Panc1 (cell line): ENCODE data around the gene GGT1. TPM values are rescaled to one million over a fixed set of nuclear protein-coding genes. Genes with fewer than 3 reads are reported as not detected.

ENCODE experiments used
- ATAC-seq: fragments of 200-7000 bp; cut with Tn5 transposase; 2 replicates; pipeline ENCODE4 v1.9.1; 2020; ENCODE audit warnings: mild to moderate bottlenecking, moderate library complexity
- BruUV-seq: library from RNA; stranded (reverse); fragments of 400-500 nt; replicated peaks from 2 replicates; lab custom pipeline; 2021; lab: Mats Ljungman, UMichigan
- CTCF ChIA-PET: fragments of 300-600 bp; sonication (Branson Sonifier 250); formaldehyde crosslinking; loops from one replicate; lab custom pipeline; 2022; ENCODE audit warnings: antibody characterized with exemption; lab: Charles Lee
- POLR2A ChIA-PET: fragments of 300-600 bp; sonication (Branson Sonifier 250); formaldehyde crosslinking; loops from one replicate; lab custom pipeline; 2022; ENCODE audit warnings: antibody characterized with exemption; lab: Charles Lee
- DNase-seq: peaks from one replicate; pipeline ENCODE4 v3.0.0-alpha.2; 2010; ENCODE audit warnings: low read depth, low spot score
- H3K27ac ChIP-seq: 2 replicates; pipeline ENCODE4 v1.5.1; 2011; ENCODE audit warnings: mild to moderate bottlenecking, low read length, inconsistent platforms
- H3K27me3 ChIP-seq: fragments of 200-500 bp; sonication (Bioruptor generic); 2 replicates; pipeline ENCODE4 v1.6.0; 2014; ENCODE audit warnings: low read length, inconsistent platforms; ENCODE audit not compliant: control insufficient read depth, insufficient read depth
- H3K36me3 ChIP-seq: fragments of 200-500 bp; sonication (Bioruptor generic); 2 replicates; pipeline ENCODE4 v1.5.1; 2014; ENCODE audit warnings: inconsistent platforms, mild to moderate bottlenecking, low read length, moderate library complexity; ENCODE audit not compliant: control insufficient read depth, insufficient read depth
- H3K4me1 ChIP-seq: 2 replicates; pipeline ENCODE4 v1.5.1; 2011; ENCODE audit warnings: inconsistent platforms, mild to moderate bottlenecking, low read length, moderate library complexity; ENCODE audit not compliant: control insufficient read depth, insufficient read depth
- H3K4me3 ChIP-seq, 2 experiments: 2 replicates each; pipeline ENCODE4 v1.5.1; 2011 to 2012; ENCODE audit warnings: low read depth in 2 of 2, low read length in 2 of 2, mild to moderate bottlenecking in 2 of 2, inconsistent platforms in 1 of 2, moderate library complexity in 1 of 2
- H3K9me3 ChIP-seq: fragments of 200-500 bp; sonication (Bioruptor generic); 2 replicates; pipeline ENCODE4 v1.5.1; 2014; ENCODE audit warnings: low read depth, mild to moderate bottlenecking, inconsistent platforms, low read length, moderate library complexity; ENCODE audit not compliant: control insufficient read depth, insufficient read depth
- CTCF ChIP-seq: fragments of 450-650 bp; IDR thresholded peaks from 2 replicates; pipeline ENCODE4 v1.5.1; 2017; ENCODE audit warnings: mild to moderate bottlenecking
- POLR2AphosphoS5 ChIP-seq: IDR thresholded peaks from 2 replicates; pipeline ENCODE4 v1.6.1; 2012; ENCODE audit warnings: mild to moderate bottlenecking, low read depth, low read length, moderate library complexity
- REST ChIP-seq, 2 experiments: IDR thresholded peaks; 2 replicates each; pipeline ENCODE4 v1.6.1; 2011 to 2012; ENCODE audit warnings: low read depth in 2 of 2, control low read depth in 1 of 2, low read length in 1 of 2, mild to moderate bottlenecking in 1 of 2, moderate library complexity in 1 of 2; ENCODE audit not compliant: insufficient read depth in 1 of 2
- SIN3A ChIP-seq: IDR thresholded peaks from 2 replicates; pipeline ENCODE4 v1.6.1; 2012; ENCODE audit warnings: low read depth, mild to moderate bottlenecking, low read length, moderate library complexity, borderline replicate concordance; ENCODE audit not compliant: insufficient read depth
- TCF7L2 ChIP-seq: IDR thresholded peaks from 2 replicates; pipeline ENCODE4 v1.6.1; 2011; ENCODE audit warnings: mild to moderate bottlenecking, low read depth, low read length, inconsistent platforms
- in situ Hi-C: cut with HindIII; loops from 2 replicates; pipeline ENCODE4 v1.10.0; 2016; ENCODE audit warnings: low sequenced_read_pairs, low pct_unique_long_range_greater_than_20kb
- intact Hi-C: fragments of 100-400 bp; cut with micrococcal nuclease; formaldehyde crosslinking; loops from one replicate; pipeline ENCODE4 v1.10.0; 2022; ENCODE audit not compliant: unreplicated experiment
- total RNA-seq: library from RNA; stranded (reverse); gene quantifications from one replicate; pipeline ENCODE4 v1.2.1, GENCODE V29; 2021; ENCODE audit not compliant: unreplicated experiment

Gene GGT1
- total RNA-seq, 1 experiment from 2014 or later: 2.6 TPM

DNA sequence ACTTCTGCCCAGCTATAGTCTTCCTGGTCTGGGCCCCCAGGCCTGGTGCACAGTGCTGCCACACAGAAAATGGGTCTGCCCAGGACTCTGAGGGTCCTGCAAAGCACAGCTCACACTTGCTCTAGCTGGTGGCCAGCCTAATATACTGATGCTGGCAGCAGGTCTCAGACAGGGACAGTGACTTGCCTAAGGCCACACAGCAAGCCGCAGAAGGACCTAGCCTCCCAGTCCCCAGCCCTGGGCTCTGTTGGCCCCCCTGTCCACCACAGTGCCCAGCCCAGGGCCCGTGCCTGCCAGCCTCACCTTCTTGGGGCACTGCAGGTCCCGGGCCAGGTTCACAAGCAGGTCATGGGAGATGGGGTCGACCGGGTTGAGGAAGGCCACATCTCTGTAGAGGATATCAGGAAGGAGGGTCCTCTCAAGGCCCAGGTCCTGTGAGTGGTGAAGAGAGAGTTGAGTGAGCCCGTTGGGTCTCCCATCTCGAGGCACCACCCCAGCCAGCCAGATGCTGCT lies 13.4 kb upstream of the GGT1 start:
- TF ChIP-seq CTCF (no peak), TCF7L2 (no peak), SIN3A (no peak), POLR2AphosphoS5 (no peak), REST (IDR thresholded peaks at IDR 0.05; ENCODE audit: insufficient read depth in 1 of 2, low read depth in 2 of 2, low read length in 1 of 2) (no peak)
- no peak overlapping the region for H3K27ac ChIP-seq
- no peak overlapping the region for H3K4me3 ChIP-seq
- in situ Hi-C loops: no loop called here
- intact Hi-C loops: no loop called here
- H3K9me3 ChIP-seq: no peaks in the 10 kb centered on the region
- peaks cover 4% of the 10 kb centered on the region; the same call in 1 of the 2 replicates for H3K4me1 ChIP-seq
- ChIA-PET POLR2A (no interaction called here), CTCF (no interaction called here)
- ATAC-seq (no peak), DNase-seq (no peak)
- BruUV-seq: no TSS peak
- no peaks in the 10 kb centered on the region for H3K27me3 ChIP-seq
- no peaks in the 10 kb centered on the region for H3K36me3 ChIP-seq

- ChIA-PET CTCF (no interaction called here), POLR2A (no interaction called here)
- in situ Hi-C loops (no loop called here), intact Hi-C loops (no loop called here)
- TF ChIP-seq POLR2AphosphoS5: no peak
- TF ChIP-seq REST (IDR thresholded peaks at IDR 0.05; ENCODE audit: insufficient read depth in 1 of 2, low read depth in 2 of 2, low read length in 1 of 2): no peak
- no peak for TF ChIP-seq TCF7L2
- TF ChIP-seq CTCF: no peak
- no peak for TF ChIP-seq SIN3A
- no peak for DNase-seq
- Histone ChIP-seq H3K4me3 (no peak overlapping the region), H3K4me1 (peaks cover 4% of the 10 kb centered on the region; the same call in 1 of the 2 replicates), H3K9me3 (no peaks in the 10 kb centered on the region), H3K36me3 (no peaks in the 10 kb centered on the region), H3K27me3 (no peaks in the 10 kb centered on the region), H3K27ac (no peak overlapping the region)
- no peak for ATAC-seq
- BruUV-seq: no TSS peak
Measured at GRCh38 chr22:24590596-24591173, 12.3 kb upstream of the GGT1 start.
